Spleen (tissue), 11 donors: Measurements from ENCODE around the gene GABRB1. TPM values are rescaled to one million over a fixed set of nuclear protein-coding genes. Genes with fewer than 3 reads are reported as not detected.

ENCODE experiments used
- DNase-seq: peaks from one replicate; pipeline ENCODE4 v3.0.0-alpha.2; 2020
- H3K27ac ChIP-seq, 8 donors: fragments of 200-600 bp; sonication (generic) in 7 of 8; 1 replicate in 4 of 8; 2 replicates in 4 of 8; pipeline versions ENCODE4 v1.5.0 to v1.8.0; 2016 to 2021; ENCODE audit warnings: inconsistent platforms in 4 of 8, mild to moderate bottlenecking in 4 of 8, moderate library complexity in 1 of 8
- H3K27me3 ChIP-seq, 7 donors: fragments of 200-600 bp; sonication (generic) in 6 of 7; replicated peaks in 1 of 7; 1 replicate in 4 of 7; 2 replicates in 3 of 7; pipeline versions ENCODE4 v1.5.0 to v1.8.0; 2016 to 2021; ENCODE audit warnings: inconsistent platforms in 3 of 7, mild to moderate bottlenecking in 1 of 7
- H3K36me3 ChIP-seq, 6 donors: fragments of 200-600 bp; sonication (generic) in 5 of 6; 1 replicate in 4 of 6; 2 replicates in 2 of 6; pipeline versions ENCODE4 v1.5.0 to v1.8.0; 2016 to 2021; ENCODE audit warnings: inconsistent platforms in 2 of 6
- H3K4me1 ChIP-seq, 6 donors: fragments of 200-600 bp; sonication (generic) in 5 of 6; 1 replicate in 3 of 6; 2 replicates in 3 of 6; pipeline versions ENCODE4 v1.5.0 to v1.8.0; 2016 to 2021; ENCODE audit warnings: inconsistent platforms in 3 of 6
- H3K4me3 ChIP-seq, 8 donors: fragments of 200-600 bp; sonication (generic) in 7 of 8; 1 replicate in 4 of 8; 2 replicates in 4 of 8; pipeline versions ENCODE4 v1.5.0 to v1.8.0; 2016 to 2021; ENCODE audit warnings: inconsistent platforms in 4 of 8, mild to moderate bottlenecking in 4 of 8, moderate library complexity in 2 of 8
- H3K9me3 ChIP-seq, 8 donors: fragments of 200-600 bp; sonication (generic) in 7 of 8; 1 replicate in 4 of 8; 2 replicates in 4 of 8; pipeline versions ENCODE4 v1.5.0 to v1.8.0; 2016 to 2021; ENCODE audit warnings: inconsistent platforms in 4 of 8
- CTCF ChIP-seq, 11 experiments: fragments of 200-600 bp in 7 of 11; fragments of 450-650 bp in 4 of 11; sonication (generic) in 4 of 11; IDR thresholded peaks in 8 of 11; conservative IDR thresholded peaks in 3 of 11; 1 replicate in 7 of 11; 2 replicates in 4 of 11; pipeline versions ENCODE4 v1.4.0 to v1.8.0; 2016 to 2021; ENCODE audit warnings: antibody characterized with exemption in 11 of 11, inconsistent platforms in 4 of 11, mild to moderate bottlenecking in 1 of 11
- POLR2A ChIP-seq, 3 donors: fragments of 450-650 bp; IDR thresholded peaks; one replicate each; pipeline ENCODE4 v1.5.1; 2017; ENCODE audit warnings: antibody characterized with exemption in 3 of 3, mild to moderate bottlenecking in 1 of 3
- POLR2AphosphoS5 ChIP-seq, 3 donors: sonication (generic); formaldehyde crosslinking; IDR thresholded peaks; one replicate each; pipeline ENCODE4 v1.5.1; 2017; ENCODE audit warnings: antibody characterized with exemption in 3 of 3
- WGBS, 5 donors: extraction: QIAGEN DNeasy Blood & Tissue Kit in 3 of 5; methylation state at CpG; one replicate each; pipeline versions ENCODE4 v1.1.5 to v1.1.7; 2013 to 2018; 5-methylcytosine and 5-hydroxymethylcytosine counted together
- intact Hi-C: fragments of 100-400 bp; cut with DNase I; formaldehyde crosslinking; loops from one replicate; pipeline ENCODE4 v1.15.0; 2023; ENCODE audit warnings: low total_unique reads
- polyA plus RNA-seq, 3 donors: library from polyadenylated mRNA; stranded (reverse); fragments of 200-250 nt; gene quantifications; one replicate each; pipeline ENCODE4 v1.2.1, GENCODE V29; 2013
- total RNA-seq, 7 donors: library from RNA; depleted of rRNA in 3 of 7; stranded (reverse); fragments of >200 nt in 3 of 7; fragmentation: NEBNext Ultra II Directional in 4 of 7; extraction: Animal tissue kit (Norgen Biotek cat#: 25700) in 4 of 7; gene quantifications; one replicate each; pipeline versions ENCODE4 v1.1.0 to v1.2.1, GENCODE V29; 2016 to 2021
- donor health status: healthy with polysubstance abuse.
- donor health status: DM: no; HTN: no; CAD: no; lungs with moderate emphysema.
- donor health status: DM: no; HTN: no; CAD: no.
- donor health status: Bipolar disorder and iron deficiency.
- donor health status: healthy.
- donor health status: DM: no; HTN: no; CAD: no.
- donor health status: DM: yes; HTN: yes; CAD: no.

GABRB1 gene
- total and polyA plus RNA-seq, 10 donors = not detected

DNA sequence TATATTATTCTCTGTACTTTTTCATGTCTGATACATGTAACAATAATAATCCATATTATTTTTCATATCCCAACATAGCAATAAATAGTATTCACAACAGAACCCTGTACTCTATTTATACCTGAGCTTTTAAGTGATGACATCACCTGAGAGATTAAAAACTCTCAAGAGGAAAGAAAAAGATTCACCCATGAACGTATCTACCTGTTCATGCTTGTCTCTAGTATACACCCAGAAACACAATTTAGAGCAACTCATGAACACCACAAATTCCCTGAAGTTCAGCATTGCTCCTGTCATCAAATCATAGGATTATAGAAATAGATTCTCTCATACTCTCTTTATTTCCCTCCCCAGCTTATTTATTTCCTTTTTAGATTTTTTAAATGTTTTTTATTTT, 185.9 kb downstream of the GABRB1 start:
- TF ChIP-seq POLR2AphosphoS5 (IDR thresholded peaks at IDR 0.05) (no peak), CTCF (IDR thresholded peaks at IDR 0.05 in 8 of 11, conservative IDR thresholded peaks at IDR 0.05 in 3 of 11) (no peak), POLR2A (IDR thresholded peaks at IDR 0.05) (no peak)
- Histone ChIP-seq H3K27me3 (no peaks in the 10 kb centered on the region), H3K27ac (no peak overlapping the region), H3K4me3 (no peak overlapping the region), H3K9me3 (no peaks in the 10 kb centered on the region), H3K36me3 (no peaks in the 10 kb centered on the region), H3K4me1 (no peaks in the 10 kb centered on the region)
- intact Hi-C loops = no loop called here
- no peak for DNase-seq
- 52 to 78% (median 65%) methylated on average over 1 of the region's 1 CpG for WGBS, 5 donors

GRCh38 chr4:47217884-47218283, 186.5 kb downstream of the GABRB1 start:
- H3K27me3 ChIP-seq = no peaks in the 10 kb centered on the region
- intact Hi-C loops = no loop called here
- H3K27ac ChIP-seq = no peak overlapping the region
- 67 to 79% (median 71%) methylated on average over 1 of the region's 1 CpG for WGBS, 5 donors
- H3K4me1 ChIP-seq = no peaks in the 10 kb centered on the region
- H3K9me3 ChIP-seq = no peaks in the 10 kb centered on the region
- no peaks in the 10 kb centered on the region for H3K36me3 ChIP-seq
- no peak overlapping the region for H3K4me3 ChIP-seq
- TF ChIP-seq POLR2A (IDR thresholded peaks at IDR 0.05) (no peak), CTCF (IDR thresholded peaks at IDR 0.05 in 8 of 11, conservative IDR thresholded peaks at IDR 0.05 in 3 of 11) (no peak), POLR2AphosphoS5 (IDR thresholded peaks at IDR 0.05) (no peak)
- no peak for DNase-seq

GRCh38 chr4:47218631-47219030, 187.3 kb downstream of the GABRB1 start:
- no peak for TF ChIP-seq POLR2AphosphoS5 (IDR thresholded peaks at IDR 0.05)
- no peak for TF ChIP-seq POLR2A (IDR thresholded peaks at IDR 0.05)
- TF ChIP-seq CTCF (IDR thresholded peaks at IDR 0.05 in 8 of 11, conservative IDR thresholded peaks at IDR 0.05 in 3 of 11) = no peak
- Histone ChIP-seq H3K4me1 (no peaks in the 10 kb centered on the region), H3K9me3 (no peaks in the 10 kb centered on the region), H3K27me3 (no peaks in the 10 kb centered on the region), H3K36me3 (no peaks in the 10 kb centered on the region), H3K4me3 (no peak overlapping the region), H3K27ac (no peak overlapping the region)
- WGBS, 5 donors = 78 to 94% (median 90%) methylated on average over 1 of the region's 1 CpG
- intact Hi-C loops = no loop called here
- DNase-seq = no peak

DNA sequence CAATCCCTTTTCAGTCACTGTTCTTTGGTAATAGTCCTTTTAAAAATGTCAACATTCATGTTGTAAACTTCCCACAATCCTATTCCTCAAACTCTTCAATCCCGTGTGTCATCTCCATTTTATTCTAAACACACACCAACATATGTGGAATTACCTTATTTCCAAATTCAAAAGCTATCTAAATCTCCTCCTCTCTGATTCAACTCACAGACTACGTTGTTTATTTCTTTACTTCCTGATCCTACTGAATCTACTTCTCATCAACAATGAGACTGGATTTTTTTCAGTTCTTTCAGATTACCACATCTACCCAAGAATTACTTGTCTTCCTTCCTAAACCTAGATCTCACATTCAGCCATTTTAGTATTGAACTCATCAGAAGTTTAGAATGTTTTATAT, 188.2 kb downstream of the GABRB1 start:
- no peak for DNase-seq
- H3K27me3 ChIP-seq = no peaks in the 10 kb centered on the region
- no peaks in the 10 kb centered on the region for H3K36me3 ChIP-seq
- H3K4me1 ChIP-seq = no peaks in the 10 kb centered on the region
- H3K27ac ChIP-seq = no peak overlapping the region
- no peaks in the 10 kb centered on the region for H3K9me3 ChIP-seq
- TF ChIP-seq CTCF (IDR thresholded peaks at IDR 0.05 in 8 of 11, conservative IDR thresholded peaks at IDR 0.05 in 3 of 11) (no peak), POLR2AphosphoS5 (IDR thresholded peaks at IDR 0.05) (no peak)
- intact Hi-C loops = no loop called here
- 50 to 70% (median 52%) methylated on average over 2 of the region's 2 CpGs for WGBS, 5 donors
- H3K4me3 ChIP-seq = no peak overlapping the region
